Skeletal muscle tissue (tissue), 4 donors: ENCODE measurements around the gene GABRE. TPM values are rescaled to one million over a fixed set of nuclear protein-coding genes. Genes with fewer than 3 reads are reported as not detected.
A peak's percentile ranks its signal among the peaks of the same experiment; 100 is the strongest.

Experiments
- H3K27ac ChIP-seq: one replicate; pipeline ENCODE4 v1.7.0; 2013; ENCODE audit warnings: mild to moderate bottlenecking, low read depth, low read length, inconsistent platforms
- H3K27me3 ChIP-seq, 3 donors: one replicate each; pipeline ENCODE4 v1.7.0; 2013; ENCODE audit warnings: low read length in 3 of 3; ENCODE audit not compliant: control insufficient read depth in 3 of 3, insufficient read depth in 3 of 3
- H3K36me3 ChIP-seq, 3 donors: one replicate each; pipeline ENCODE4 v1.7.0; 2013; ENCODE audit warnings: low read length in 3 of 3; ENCODE audit not compliant: control insufficient read depth in 3 of 3, insufficient read depth in 3 of 3
- H3K4me1 ChIP-seq, 3 donors: one replicate each; pipeline ENCODE4 v1.7.0; 2013; ENCODE audit warnings: low read length in 3 of 3, mild to moderate bottlenecking in 3 of 3; ENCODE audit not compliant: control insufficient read depth in 3 of 3, insufficient read depth in 3 of 3
- H3K4me3 ChIP-seq, 3 donors: one replicate each; pipeline ENCODE4 v1.7.0; 2013; ENCODE audit warnings: low read length in 3 of 3
- H3K9ac ChIP-seq, 3 donors: one replicate each; pipeline ENCODE4 v1.7.0; 2013; ENCODE audit warnings: low read length in 3 of 3, mild to moderate bottlenecking in 3 of 3, moderate library complexity in 2 of 3, low read depth in 1 of 3
- H3K9me3 ChIP-seq, 3 donors: one replicate each; pipeline ENCODE4 v1.7.0; 2013; ENCODE audit warnings: low read length in 3 of 3; ENCODE audit not compliant: control insufficient read depth in 3 of 3
- total RNA-seq: library from RNA; depleted of rRNA; stranded (reverse); fragments of >200 nt; gene quantifications from one replicate; pipeline ENCODE4 v1.2.3, GENCODE V29; 2014
- donor health status: Osteomylitis.

Gene GABRE
- total RNA-seq, 1 donor from 2014 or later: 41.8 TPM

DNA sequence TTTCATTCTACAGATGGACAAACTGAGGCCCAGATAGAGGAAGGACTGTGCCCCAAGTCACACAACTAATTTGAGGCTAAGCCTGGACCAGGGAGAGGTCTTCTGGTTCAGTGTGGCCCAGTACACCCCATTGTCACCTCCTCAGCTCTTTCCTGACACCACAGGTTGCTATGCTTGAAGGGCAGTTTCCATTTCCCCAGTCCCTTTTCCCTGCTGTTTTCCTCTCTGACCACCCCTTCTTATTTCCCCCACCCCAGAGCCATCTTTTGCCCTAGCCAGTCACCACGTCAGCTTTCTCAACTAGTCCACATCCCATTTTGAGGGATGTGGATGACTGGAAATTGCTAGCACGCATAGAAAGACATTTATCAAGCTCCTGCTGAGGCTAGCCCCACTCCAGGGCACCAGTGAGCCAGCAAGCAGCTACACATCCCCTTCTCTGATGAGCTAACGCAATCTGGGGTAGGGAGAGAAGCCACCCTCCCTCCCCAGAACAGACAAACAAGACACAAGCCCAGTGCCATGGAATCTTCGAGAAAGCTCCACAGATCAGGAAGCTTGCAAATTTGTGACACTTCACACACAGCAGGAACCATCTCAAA, 1.3 kb downstream of the GABRE start:
- H3K9me3 ChIP-seq: no peaks in the 10 kb centered on the region
- peaks cover 0 to 2% (median 2%) of the 10 kb centered on the region in 3 donors for H3K36me3 ChIP-seq
- H3K9ac ChIP-seq: peak overlapping the region in 2 of 3 donors; percentile 38 to 40
- H3K4me1 ChIP-seq: no peaks in the 10 kb centered on the region
- H3K4me3 ChIP-seq: peak overlapping the region; percentile 29 to 43 (median 32)
- H3K27ac ChIP-seq: no peak overlapping the region
- peaks cover 0 to 13% (median 6%) of the 10 kb centered on the region in 3 donors for H3K27me3 ChIP-seq

DNA sequence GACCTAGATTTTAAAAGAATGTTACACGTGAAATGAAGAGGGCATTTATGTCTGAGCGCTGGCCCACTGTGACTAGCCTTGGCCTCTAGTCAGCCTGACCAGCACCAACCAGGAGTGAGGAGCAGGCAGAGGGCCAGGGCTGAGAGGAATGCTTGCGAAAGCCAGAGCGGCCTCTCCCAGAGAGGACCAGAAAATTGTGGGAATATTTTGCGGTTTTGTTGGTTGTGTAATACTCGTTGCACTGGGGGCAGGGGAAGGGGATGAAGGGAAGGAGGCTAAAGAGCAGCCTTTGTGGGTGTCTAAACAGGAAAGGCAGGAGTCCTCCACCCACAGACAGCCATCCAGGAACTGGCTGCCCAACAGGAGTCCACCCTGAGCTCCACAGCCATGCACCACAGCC, 3.8 kb downstream of the GABRE start:
- Histone ChIP-seq H3K27ac (no peak overlapping the region), H3K4me3 (no peak overlapping the region), H3K9me3 (no peaks in the 10 kb centered on the region), H3K9ac (no peak overlapping the region), H3K27me3 (peaks cover 0 to 11% (median 4%) of the 10 kb centered on the region in 3 donors), H3K4me1 (no peaks in the 10 kb centered on the region), H3K36me3 (peaks cover 0 to 4% (median 2%) of the 10 kb centered on the region in 3 donors)

DNA sequence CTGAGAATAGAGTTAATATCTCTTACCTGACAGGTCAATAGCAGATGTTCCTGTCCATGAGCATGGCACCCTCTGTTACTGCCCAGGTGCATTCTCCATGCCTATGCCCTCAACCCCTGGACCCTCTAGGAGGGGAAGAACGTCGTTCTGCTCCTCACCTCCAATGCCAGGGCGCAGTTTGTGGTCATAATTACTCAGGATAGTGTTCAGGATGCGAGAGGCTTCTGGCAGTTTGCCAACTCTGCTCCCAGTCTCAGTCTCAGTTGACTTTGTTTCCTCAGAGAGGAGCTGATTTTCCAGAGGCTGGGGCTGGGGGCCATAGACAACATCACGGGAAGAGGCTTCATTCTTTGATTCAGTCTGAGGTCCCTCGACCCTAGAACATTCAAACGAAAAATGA, 4.4 kb downstream of the GABRE start:
- Histone ChIP-seq H3K9me3 (no peaks in the 10 kb centered on the region), H3K27ac (no peak overlapping the region), H3K9ac (no peak overlapping the region), H3K36me3 (peaks cover 0 to 4% (median 2%) of the 10 kb centered on the region in 3 donors), H3K4me1 (no peaks in the 10 kb centered on the region), H3K4me3 (no peak overlapping the region), H3K27me3 (peaks cover 0 to 8% (median 0%) of the 10 kb centered on the region in 3 donors)

DNA sequence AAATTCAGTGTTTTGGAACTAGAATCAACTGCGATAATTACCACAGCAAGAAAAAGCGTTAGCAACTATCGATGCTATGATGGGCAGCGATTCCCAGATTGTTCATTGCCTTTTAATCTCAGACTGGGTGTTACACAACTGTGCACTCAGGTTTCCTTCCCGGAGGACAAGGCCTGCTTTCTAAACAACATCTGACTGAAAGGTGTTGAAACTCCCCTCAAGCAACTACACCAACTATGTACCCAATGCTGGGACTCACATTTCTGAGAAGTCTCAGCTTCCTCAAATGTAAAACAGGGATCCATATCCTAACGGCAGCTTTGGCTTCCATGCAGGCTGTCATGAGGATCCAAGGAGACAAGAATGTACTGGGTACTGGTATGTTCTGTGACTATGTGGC, 8.2 kb downstream of the GABRE start:
- Histone ChIP-seq H3K36me3 (peaks cover 0 to 4% (median 2%) of the 10 kb centered on the region in 3 donors), H3K27ac (no peak overlapping the region), H3K4me3 (no peak overlapping the region), H3K9me3 (no peaks in the 10 kb centered on the region), H3K27me3 (no peaks in the 10 kb centered on the region), H3K9ac (no peak overlapping the region), H3K4me1 (no peaks in the 10 kb centered on the region)

DNA sequence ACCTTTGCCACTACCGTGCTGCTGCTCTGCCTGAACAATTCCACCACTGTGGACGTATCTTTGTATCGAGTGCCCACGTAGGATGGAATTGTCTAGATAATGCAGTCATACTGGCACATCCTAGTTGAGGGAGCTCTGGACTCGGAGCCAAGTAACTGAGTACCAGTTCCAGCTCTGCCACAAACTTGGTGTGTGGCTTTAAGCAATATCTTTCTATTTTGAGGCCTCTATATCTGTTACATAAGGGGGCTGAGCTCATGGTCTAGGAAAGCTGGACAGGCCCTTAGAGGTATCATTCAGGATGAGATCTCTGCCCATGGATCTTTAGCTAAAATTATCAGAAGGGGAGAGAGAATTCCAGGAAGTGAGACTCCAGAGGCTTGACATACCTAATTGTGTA, 12.4 kb downstream of the GABRE start:
- H3K27ac ChIP-seq: no peak overlapping the region
- H3K4me3 ChIP-seq: no peak overlapping the region
- no peaks in the 10 kb centered on the region for H3K4me1 ChIP-seq
- no peaks in the 10 kb centered on the region for H3K27me3 ChIP-seq
- no peak overlapping the region for H3K9ac ChIP-seq
- H3K9me3 ChIP-seq: no peaks in the 10 kb centered on the region
- H3K36me3 ChIP-seq: peaks cover 0 to 2% (median 0%) of the 10 kb centered on the region in 3 donors

DNA sequence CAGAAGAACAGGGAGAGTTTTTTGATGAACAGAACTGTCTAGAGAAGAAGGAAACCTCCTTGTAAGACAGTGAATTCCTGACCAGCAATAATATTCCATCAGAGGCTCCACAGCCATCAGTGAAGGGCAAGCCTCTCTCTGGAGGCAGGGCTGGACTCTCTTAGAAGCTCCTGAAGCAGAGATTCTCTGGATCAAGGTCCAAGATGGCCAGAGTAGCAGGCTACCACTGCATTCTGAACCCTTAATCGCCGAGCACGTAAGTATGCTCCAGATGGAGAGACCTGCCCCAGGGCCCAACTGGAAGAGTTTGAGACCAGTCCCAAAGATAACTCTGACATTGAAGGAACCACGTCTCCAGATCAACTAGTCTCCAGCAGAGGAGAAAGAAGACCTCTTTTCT, 16.4 kb downstream of the GABRE start:
- H3K36me3 ChIP-seq: peaks cover 0 to 5% (median 0%) of the 10 kb centered on the region in 3 donors
- H3K9me3 ChIP-seq: no peaks in the 10 kb centered on the region
- H3K27ac ChIP-seq: no peak overlapping the region
- H3K9ac ChIP-seq: no peak overlapping the region
- no peak overlapping the region for H3K4me3 ChIP-seq
- no peaks in the 10 kb centered on the region for H3K4me1 ChIP-seq
- no peaks in the 10 kb centered on the region for H3K27me3 ChIP-seq

DNA sequence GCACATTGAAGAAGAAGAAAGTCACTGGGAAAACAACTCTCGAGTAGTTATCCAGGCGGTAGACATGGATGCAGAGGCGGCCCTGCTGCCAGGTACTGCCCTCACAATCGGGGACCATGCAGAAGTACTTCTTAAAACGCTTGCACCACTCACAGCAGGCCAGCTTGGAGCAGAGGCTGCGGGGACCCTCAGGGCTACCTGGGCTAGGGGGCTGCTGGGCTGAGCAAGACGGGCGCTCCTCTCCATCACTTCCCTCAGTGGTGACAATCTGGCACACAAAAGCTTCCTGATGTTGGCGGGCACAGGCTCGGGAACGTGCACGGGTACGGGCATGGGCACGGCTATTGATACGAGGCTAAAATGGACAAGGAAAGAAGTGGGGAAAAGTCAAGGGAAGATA, 19.7 kb downstream of the GABRE start:
- no peak overlapping the region for H3K9ac ChIP-seq
- peaks cover 0 to 5% (median 0%) of the 10 kb centered on the region in 3 donors for H3K36me3 ChIP-seq
- H3K9me3 ChIP-seq: no peaks in the 10 kb centered on the region
- H3K4me3 ChIP-seq: no peak overlapping the region
- H3K27ac ChIP-seq: no peak overlapping the region
- H3K27me3 ChIP-seq: no peaks in the 10 kb centered on the region
- no peaks in the 10 kb centered on the region for H3K4me1 ChIP-seq

DNA sequence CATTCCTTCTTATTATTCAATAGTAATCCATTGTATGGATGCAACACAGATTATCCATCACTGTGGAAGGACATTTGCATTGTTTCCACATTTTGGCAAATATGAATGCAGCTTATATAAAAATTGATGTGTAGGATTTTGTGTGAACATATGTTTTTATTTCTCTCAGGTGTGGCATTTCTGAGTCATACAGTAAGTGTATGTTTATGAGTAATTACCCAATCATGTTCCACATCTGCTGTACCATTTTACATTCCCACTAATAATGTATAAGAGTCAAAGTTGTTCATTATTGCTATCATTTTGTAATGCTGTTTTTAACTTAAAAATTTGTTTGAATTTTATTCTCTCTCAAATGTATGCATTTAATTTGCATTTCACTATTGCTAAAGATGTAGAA, 36.3 kb downstream of the GABRE start:
- Histone ChIP-seq H3K36me3 (no peaks in the 10 kb centered on the region), H3K27ac (no peak overlapping the region), H3K27me3 (no peaks in the 10 kb centered on the region), H3K4me3 (no peak overlapping the region), H3K4me1 (no peaks in the 10 kb centered on the region), H3K9me3 (peaks cover 0 to 2% (median 0%) of the 10 kb centered on the region in 3 donors), H3K9ac (no peak overlapping the region)

DNA sequence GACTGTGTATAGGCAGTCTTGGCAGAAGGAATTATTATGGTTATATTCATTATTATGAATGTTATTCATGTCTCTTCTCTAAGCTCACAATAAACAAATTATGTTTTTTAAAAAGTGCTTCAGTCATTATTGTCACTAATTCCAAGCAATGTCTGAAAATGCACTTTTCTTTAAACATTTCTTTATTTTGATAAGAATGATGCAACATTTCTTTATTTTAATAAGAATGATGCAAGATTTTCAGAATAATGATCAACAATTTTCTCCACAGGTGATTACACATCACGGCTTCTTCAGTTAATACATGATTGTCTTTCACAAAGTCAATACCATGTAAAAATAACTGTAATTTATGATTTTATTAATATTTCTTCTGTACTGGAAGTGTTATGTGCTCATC, 39.1 kb downstream of the GABRE start:
- H3K4me3 ChIP-seq: no peak overlapping the region
- no peaks in the 10 kb centered on the region for H3K27me3 ChIP-seq
- H3K9ac ChIP-seq: no peak overlapping the region
- H3K27ac ChIP-seq: no peak overlapping the region
- H3K9me3 ChIP-seq: peaks cover 0 to 2% (median 0%) of the 10 kb centered on the region in 3 donors
- no peaks in the 10 kb centered on the region for H3K36me3 ChIP-seq
- H3K4me1 ChIP-seq: no peaks in the 10 kb centered on the region

DNA sequence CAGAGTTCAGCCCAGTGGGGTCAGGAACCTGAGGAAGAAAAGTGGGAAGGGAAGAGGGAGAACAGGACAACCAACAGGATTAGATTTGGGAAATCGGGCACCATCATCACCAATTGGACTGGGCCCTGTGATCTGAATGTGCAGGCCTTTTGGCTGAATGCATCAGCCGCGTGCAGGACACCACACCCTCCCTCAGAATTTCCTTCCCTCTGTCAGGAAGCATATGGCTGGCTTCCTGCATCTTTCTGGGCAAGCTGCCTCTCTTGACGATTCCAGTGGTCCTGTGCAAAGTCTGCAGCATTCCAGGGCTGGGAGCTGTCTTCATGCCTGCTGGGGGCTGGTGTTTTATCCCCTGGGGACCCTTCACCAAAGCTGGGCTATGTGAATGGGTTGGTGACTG, 45.4 kb downstream of the GABRE start:
- Histone ChIP-seq H3K4me1 (no peaks in the 10 kb centered on the region), H3K9ac (no peak overlapping the region), H3K9me3 (peaks cover 0 to 2% (median 0%) of the 10 kb centered on the region in 3 donors), H3K36me3 (no peaks in the 10 kb centered on the region), H3K27ac (no peak overlapping the region), H3K27me3 (no peaks in the 10 kb centered on the region), H3K4me3 (no peak overlapping the region)
